Astrocyte (in vitro differentiated cells and primary cell): Measurements from ENCODE around the gene PRKAG2. TPM values are rescaled to one million over a fixed set of nuclear protein-coding genes. Genes with fewer than 3 reads are reported as not detected.

Experiments used
- DNase-seq: peaks from one replicate; pipeline ENCODE4 v3.0.0-alpha.2; 2010; ENCODE audit warnings: low read depth
- FAIRE-seq: peaks from 2 replicates; lab custom pipeline; 2011; peaks lifted over from hg19 to GRCh38; lab: Jason Lieb, UNC
- H2AFZ ChIP-seq: 2 replicates; pipeline ENCODE4 v1.6.0; 2012; ENCODE audit warnings: low read depth, low read length, inconsistent platforms
- H3K27ac ChIP-seq: 2 replicates; pipeline ENCODE4 v1.5.1; 2011; ENCODE audit warnings: low read depth, low read length, inconsistent platforms
- H3K27me3 ChIP-seq: 2 replicates; pipeline ENCODE4 v1.6.0; 2011; ENCODE audit warnings: low read length, inconsistent platforms; ENCODE audit not compliant: insufficient read depth
- H3K36me3 ChIP-seq: 2 replicates; pipeline ENCODE4 v1.5.1; 2011; ENCODE audit warnings: low read length, inconsistent platforms; ENCODE audit not compliant: insufficient read depth
- H3K4me1 ChIP-seq: 2 replicates; pipeline ENCODE4 v1.5.1; 2011; ENCODE audit warnings: low read length, inconsistent platforms; ENCODE audit not compliant: insufficient read depth
- H3K4me2 ChIP-seq: 2 replicates; pipeline ENCODE4 v1.6.0; 2012; ENCODE audit warnings: low read length, inconsistent platforms
- H3K4me3 ChIP-seq: 2 replicates; pipeline ENCODE4 v1.5.1; 2011; ENCODE audit warnings: low read depth, mild to moderate bottlenecking, low read length, inconsistent platforms; ENCODE audit not compliant: insufficient read depth
- H3K79me2 ChIP-seq: 2 replicates; pipeline ENCODE4 v1.6.0; 2012; ENCODE audit warnings: mild to moderate bottlenecking, low read length, inconsistent platforms; ENCODE audit not compliant: insufficient read depth
- H3K9ac ChIP-seq: 2 replicates; pipeline ENCODE4 v1.6.0; 2012; ENCODE audit warnings: mild to moderate bottlenecking, low read length, inconsistent platforms
- H3K9me3 ChIP-seq: 2 replicates; pipeline ENCODE4 v1.5.1; 2012; ENCODE audit warnings: low read depth, mild to moderate bottlenecking, low read length, inconsistent platforms; ENCODE audit not compliant: insufficient read depth
- H4K20me1 ChIP-seq: 2 replicates; pipeline ENCODE4 v1.6.0; 2012; ENCODE audit warnings: low read length, inconsistent platforms; ENCODE audit not compliant: insufficient read depth
- H3K27ac Mint-ChIP-seq: one replicate; pipeline ENCODE4 v1.8.0; 2021; ENCODE audit warnings: mild to moderate bottlenecking, mixed read lengths; ENCODE audit not compliant: unreplicated experiment
- H3K27me3 Mint-ChIP-seq: one replicate; pipeline ENCODE4 v1.8.0; 2021; ENCODE audit warnings: low read depth, mixed read lengths; ENCODE audit not compliant: unreplicated experiment
- H3K36me3 Mint-ChIP-seq: one replicate; pipeline ENCODE4 v1.8.0; 2021; ENCODE audit warnings: low read depth, mixed read lengths; ENCODE audit not compliant: unreplicated experiment
- H3K4me1 Mint-ChIP-seq: one replicate; pipeline ENCODE4 v1.8.0; 2021; ENCODE audit warnings: low read depth, mixed read lengths; ENCODE audit not compliant: unreplicated experiment
- H3K4me3 Mint-ChIP-seq: one replicate; pipeline ENCODE4 v1.8.0; 2021; ENCODE audit warnings: mild to moderate bottlenecking, moderate library complexity, mixed read lengths; ENCODE audit not compliant: unreplicated experiment
- H3K9me3 Mint-ChIP-seq: one replicate; pipeline ENCODE4 v1.8.0; 2021; ENCODE audit warnings: mild to moderate bottlenecking, mixed read lengths; ENCODE audit not compliant: unreplicated experiment
- EZH2 ChIP-seq: IDR thresholded peaks from 2 replicates; pipeline ENCODE4 v1.6.1; 2012; ENCODE audit warnings: mild to moderate bottlenecking, low read length, inconsistent platforms; ENCODE audit not compliant: insufficient read depth
- total RNA-seq: library from RNA; stranded (reverse); gene quantifications from 2 replicates; pipeline ENCODE4 v1.2.1, GENCODE V29; 2021
- TF ChIP-seq, protein P1 (sequence below): IDR thresholded peaks from 2 replicates; pipeline ENCODE4 v1.5.1; 2011; ENCODE audit warnings: low read depth, mild to moderate bottlenecking, inconsistent platforms, low read length, moderate library complexity; ENCODE audit not compliant: insufficient read depth

The PRKAG2 gene
- total RNA-seq, 1 donor from 2014 or later, result 40.7 TPM

GRCh38 chr7:151517601-151518104 lies 359.3 kb downstream of the PRKAG2 start:
- Mint-ChIP-seq H3K4me3 (peak overlapping the region; percentile 100), H3K9me3 (no peaks in the 10 kb centered on the region), H3K27me3 (no peaks in the 10 kb centered on the region), H3K27ac (peak overlapping the region; percentile 95), H3K36me3 (peaks cover 3% of the 10 kb centered on the region), H3K4me1 (peaks cover 14% of the 10 kb centered on the region)
- H3K27ac ChIP-seq, result peak overlapping the region; percentile 88
- peak overlapping the region; percentile 92 for H3K4me3 ChIP-seq
- H3K79me2 ChIP-seq, result peaks cover 66% of the 10 kb centered on the region
- H4K20me1 ChIP-seq, result peaks cover 62% of the 10 kb centered on the region
- H3K4me2 ChIP-seq, result peak overlapping the region; percentile 89
- H3K36me3 ChIP-seq, result no peaks in the 10 kb centered on the region
- no peaks in the 10 kb centered on the region for H3K9me3 ChIP-seq
- H3K4me1 ChIP-seq, result peaks cover 17% of the 10 kb centered on the region
- H3K9ac ChIP-seq, result peak overlapping the region; percentile 95
- FAIRE-seq (no peak), DNase-seq (no peak)
- H3K27me3 ChIP-seq, result no peaks in the 10 kb centered on the region
- no peak for TF ChIP-seq EZH2
- TF ChIP-seq, protein P1, sequence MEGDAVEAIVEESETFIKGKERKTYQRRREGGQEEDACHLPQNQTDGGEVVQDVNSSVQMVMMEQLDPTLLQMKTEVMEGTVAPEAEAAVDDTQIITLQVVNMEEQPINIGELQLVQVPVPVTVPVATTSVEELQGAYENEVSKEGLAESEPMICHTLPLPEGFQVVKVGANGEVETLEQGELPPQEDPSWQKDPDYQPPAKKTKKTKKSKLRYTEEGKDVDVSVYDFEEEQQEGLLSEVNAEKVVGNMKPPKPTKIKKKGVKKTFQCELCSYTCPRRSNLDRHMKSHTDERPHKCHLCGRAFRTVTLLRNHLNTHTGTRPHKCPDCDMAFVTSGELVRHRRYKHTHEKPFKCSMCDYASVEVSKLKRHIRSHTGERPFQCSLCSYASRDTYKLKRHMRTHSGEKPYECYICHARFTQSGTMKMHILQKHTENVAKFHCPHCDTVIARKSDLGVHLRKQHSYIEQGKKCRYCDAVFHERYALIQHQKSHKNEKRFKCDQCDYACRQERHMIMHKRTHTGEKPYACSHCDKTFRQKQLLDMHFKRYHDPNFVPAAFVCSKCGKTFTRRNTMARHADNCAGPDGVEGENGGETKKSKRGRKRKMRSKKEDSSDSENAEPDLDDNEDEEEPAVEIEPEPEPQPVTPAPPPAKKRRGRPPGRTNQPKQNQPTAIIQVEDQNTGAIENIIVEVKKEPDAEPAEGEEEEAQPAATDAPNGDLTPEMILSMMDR, result no peak
- H2AFZ ChIP-seq, result no peak overlapping the region

DNA sequence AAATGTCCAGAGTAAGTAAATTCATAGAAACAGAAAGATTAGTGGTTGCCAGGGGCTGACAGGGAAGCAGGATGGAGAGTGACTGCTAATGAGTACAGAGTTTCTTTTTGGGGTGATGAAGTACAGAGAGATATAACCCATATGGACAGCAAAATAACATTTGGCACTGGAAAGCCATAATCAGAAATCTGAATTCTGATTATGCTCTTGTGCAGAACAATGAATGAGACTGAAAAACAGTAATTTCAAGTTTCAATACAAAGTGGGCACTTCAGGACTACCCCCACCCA lies 361.7 kb downstream of the PRKAG2 start:
- Histone ChIP-seq H3K36me3 (no peaks in the 10 kb centered on the region), H3K4me2 (no peak overlapping the region), H3K4me1 (peaks cover 12% of the 10 kb centered on the region), H3K27ac (no peak overlapping the region), H3K79me2 (peaks cover 91% of the 10 kb centered on the region), H3K9ac (no peak overlapping the region), H3K9me3 (no peaks in the 10 kb centered on the region), H2AFZ (no peak overlapping the region), H3K4me3 (no peak overlapping the region), H4K20me1 (peaks cover 86% of the 10 kb centered on the region), H3K27me3 (no peaks in the 10 kb centered on the region)
- no peaks in the 10 kb centered on the region for H3K27me3 Mint-ChIP-seq
- DNase-seq (no peak), FAIRE-seq (no peak)
- peaks cover 3% of the 10 kb centered on the region for H3K36me3 Mint-ChIP-seq
- TF ChIP-seq, protein P1, result no peak
- no peak for TF ChIP-seq EZH2
- no peaks in the 10 kb centered on the region for H3K9me3 Mint-ChIP-seq
- H3K4me1 Mint-ChIP-seq, result peaks cover 14% of the 10 kb centered on the region
- H3K4me3 Mint-ChIP-seq, result no peak overlapping the region
- no peak overlapping the region for H3K27ac Mint-ChIP-seq

GRCh38 chr7:151514461-151515275 lies 362.2 kb downstream of the PRKAG2 start:
- Histone ChIP-seq H3K4me1 (peaks cover 14% of the 10 kb centered on the region), H3K27ac (no peak overlapping the region), H3K36me3 (no peaks in the 10 kb centered on the region), H3K9me3 (no peaks in the 10 kb centered on the region), H3K4me2 (no peak overlapping the region), H3K9ac (no peak overlapping the region), H3K79me2 (peaks cover 96% of the 10 kb centered on the region), H3K4me3 (no peak overlapping the region), H2AFZ (no peak overlapping the region), H3K27me3 (no peaks in the 10 kb centered on the region), H4K20me1 (peaks cover 91% of the 10 kb centered on the region)
- no peak overlapping the region for H3K4me3 Mint-ChIP-seq
- peaks cover 3% of the 10 kb centered on the region for H3K36me3 Mint-ChIP-seq
- no peaks in the 10 kb centered on the region for H3K27me3 Mint-ChIP-seq
- FAIRE-seq (no peak), DNase-seq (no peak)
- no peak overlapping the region for H3K27ac Mint-ChIP-seq
- peaks cover 19% of the 10 kb centered on the region for H3K4me1 Mint-ChIP-seq
- H3K9me3 Mint-ChIP-seq, result peaks cover 2% of the 10 kb centered on the region
- no peak for TF ChIP-seq EZH2
- TF ChIP-seq, protein P1, result no peak
